WI38 (cell line): ENCODE results near the gene MS4A13.
"Not testable (repeated sequence)": the region's sequence is repeated elsewhere in the genome, so short reads cannot be mapped to it uniquely, and the experiment has no call there.

Source experiments
- H3K4me3 ChIP-seq: 2 replicates; pipeline ENCODE4 v1.5.1; 2011; ENCODE audit warnings: low read depth, mild to moderate bottlenecking, control low read depth, low read length
- TF ChIP-seq, protein P1 (sequence below): IDR thresholded peaks from 2 replicates; pipeline ENCODE4 v1.5.1; 2012; ENCODE audit warnings: low read depth, mild to moderate bottlenecking, control low read depth, low read length

The MS4A13 gene

DNA sequence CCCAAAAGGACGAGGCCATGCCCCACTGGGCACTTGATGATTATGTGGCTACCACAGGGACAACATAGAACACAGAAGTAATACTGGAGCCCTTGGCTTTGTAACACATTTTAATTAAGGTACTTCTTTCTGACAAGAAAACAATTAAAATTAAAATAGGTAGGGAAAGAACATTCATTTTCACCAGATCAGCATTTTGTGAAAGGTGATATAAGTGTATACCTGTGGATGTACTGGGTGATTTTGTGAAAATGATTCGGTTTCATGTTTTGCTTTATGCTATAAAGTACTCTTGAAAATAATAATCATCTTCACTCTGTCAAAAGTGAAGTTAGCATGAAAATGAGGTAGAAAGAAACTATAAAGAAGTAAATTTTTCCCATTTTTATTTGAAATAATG, 21.7 kb upstream of the MS4A13 start:
- H3K4me3 ChIP-seq: no peak overlapping the region
- TF ChIP-seq, protein P1, sequence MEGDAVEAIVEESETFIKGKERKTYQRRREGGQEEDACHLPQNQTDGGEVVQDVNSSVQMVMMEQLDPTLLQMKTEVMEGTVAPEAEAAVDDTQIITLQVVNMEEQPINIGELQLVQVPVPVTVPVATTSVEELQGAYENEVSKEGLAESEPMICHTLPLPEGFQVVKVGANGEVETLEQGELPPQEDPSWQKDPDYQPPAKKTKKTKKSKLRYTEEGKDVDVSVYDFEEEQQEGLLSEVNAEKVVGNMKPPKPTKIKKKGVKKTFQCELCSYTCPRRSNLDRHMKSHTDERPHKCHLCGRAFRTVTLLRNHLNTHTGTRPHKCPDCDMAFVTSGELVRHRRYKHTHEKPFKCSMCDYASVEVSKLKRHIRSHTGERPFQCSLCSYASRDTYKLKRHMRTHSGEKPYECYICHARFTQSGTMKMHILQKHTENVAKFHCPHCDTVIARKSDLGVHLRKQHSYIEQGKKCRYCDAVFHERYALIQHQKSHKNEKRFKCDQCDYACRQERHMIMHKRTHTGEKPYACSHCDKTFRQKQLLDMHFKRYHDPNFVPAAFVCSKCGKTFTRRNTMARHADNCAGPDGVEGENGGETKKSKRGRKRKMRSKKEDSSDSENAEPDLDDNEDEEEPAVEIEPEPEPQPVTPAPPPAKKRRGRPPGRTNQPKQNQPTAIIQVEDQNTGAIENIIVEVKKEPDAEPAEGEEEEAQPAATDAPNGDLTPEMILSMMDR: no peak

DNA sequence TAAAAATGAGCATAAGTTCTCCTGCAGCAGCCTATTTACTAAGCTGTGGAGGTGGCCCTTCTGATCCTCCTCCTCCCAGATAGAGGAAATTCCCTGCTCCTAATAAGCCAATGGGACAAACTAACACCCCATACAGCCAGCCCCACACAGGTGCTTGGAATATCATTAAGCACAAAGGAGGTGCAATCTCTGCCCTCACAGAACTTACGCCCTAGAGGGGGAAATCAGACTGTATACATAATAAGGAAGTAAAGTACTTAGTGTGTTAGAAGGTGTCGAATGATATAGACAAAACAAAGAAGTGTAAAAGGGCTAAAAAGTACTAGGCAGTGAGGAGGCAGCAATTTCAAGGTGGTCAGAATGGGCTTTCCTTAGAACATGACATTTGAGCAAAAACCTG, 16.8 kb upstream of the MS4A13 start:
- TF ChIP-seq, protein P1: no peak
- no peak overlapping the region for H3K4me3 ChIP-seq

DNA sequence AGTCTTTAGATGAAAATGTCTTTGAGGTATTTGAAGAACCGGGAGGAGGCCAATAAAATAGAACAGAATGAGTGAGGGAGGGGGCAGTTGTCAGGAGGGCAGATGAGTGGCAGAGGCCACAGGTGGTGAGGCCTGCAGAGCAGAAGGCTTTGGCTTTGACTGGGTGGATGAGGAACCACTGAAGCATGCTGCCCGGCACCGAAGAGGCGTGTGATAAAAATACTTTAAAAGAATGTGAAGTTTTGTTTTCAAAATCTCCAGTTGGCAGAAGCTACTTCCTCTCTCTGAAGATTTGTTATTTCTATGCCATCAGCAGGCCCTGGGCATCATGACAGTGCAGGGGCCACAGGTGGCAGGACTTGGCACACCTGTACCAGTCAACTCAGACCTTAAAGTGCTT, 16.3 kb upstream of the MS4A13 start:
- no peak overlapping the region for H3K4me3 ChIP-seq
- TF ChIP-seq, protein P1: no peak

DNA sequence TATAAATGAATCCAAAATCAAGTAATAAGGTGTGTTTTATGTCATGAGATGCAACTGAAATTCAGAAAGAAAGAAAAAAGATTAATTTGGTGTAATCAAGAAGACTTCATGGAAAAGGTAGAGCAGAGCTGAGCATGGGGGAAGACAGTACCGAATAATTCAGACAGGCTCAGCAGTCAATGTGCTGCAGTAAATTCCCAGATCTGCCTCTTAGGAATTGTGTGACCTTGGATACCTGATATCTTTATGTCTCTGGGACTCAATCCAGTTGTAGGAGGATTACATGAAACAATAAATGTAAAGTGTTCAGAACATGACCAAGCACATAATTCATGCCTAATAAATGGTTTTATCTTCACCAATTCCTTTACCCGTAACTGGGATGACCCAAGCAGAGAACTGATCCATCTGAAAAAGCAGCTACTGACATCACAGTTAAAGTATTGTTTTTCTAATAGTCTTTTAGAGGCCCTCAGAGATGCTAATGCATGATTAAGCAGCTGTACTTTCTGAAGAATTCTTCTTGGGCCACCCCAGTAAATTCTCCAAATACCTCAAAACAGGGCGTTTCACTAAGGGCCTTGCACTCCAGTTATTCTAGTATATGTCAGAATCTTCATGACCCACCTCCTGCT, 14.8 kb upstream of the MS4A13 start:
- TF ChIP-seq, protein P1: no peak
- no peak overlapping the region for H3K4me3 ChIP-seq

DNA sequence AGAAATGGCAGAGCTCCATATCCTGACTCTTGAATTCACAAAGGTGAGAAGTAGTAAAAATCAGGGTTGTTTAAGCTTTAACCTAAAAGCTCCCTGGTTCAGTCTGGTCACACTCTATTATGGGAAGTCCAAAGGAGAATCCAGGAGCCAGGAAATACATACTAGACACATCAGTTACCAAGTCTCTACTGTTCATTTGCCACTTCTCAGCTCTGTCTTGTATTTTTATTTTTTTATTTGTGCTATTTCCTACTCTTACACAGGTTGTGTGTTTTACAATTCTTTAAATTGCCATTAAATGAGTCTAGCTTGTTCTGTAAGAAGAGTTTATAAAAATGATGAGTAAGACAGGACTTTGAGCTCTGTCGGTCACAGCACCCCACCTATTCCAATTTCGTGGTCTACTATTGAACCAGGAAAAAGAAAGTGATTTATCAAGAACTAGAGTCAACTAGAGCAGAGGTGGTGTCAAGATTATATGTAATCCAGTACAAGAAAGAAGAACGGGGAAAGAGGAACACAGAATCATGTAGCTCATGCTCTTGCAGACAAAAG, 12.9 kb upstream of the MS4A13 start:
- no peak overlapping the region for H3K4me3 ChIP-seq
- TF ChIP-seq, protein P1: no peak

DNA sequence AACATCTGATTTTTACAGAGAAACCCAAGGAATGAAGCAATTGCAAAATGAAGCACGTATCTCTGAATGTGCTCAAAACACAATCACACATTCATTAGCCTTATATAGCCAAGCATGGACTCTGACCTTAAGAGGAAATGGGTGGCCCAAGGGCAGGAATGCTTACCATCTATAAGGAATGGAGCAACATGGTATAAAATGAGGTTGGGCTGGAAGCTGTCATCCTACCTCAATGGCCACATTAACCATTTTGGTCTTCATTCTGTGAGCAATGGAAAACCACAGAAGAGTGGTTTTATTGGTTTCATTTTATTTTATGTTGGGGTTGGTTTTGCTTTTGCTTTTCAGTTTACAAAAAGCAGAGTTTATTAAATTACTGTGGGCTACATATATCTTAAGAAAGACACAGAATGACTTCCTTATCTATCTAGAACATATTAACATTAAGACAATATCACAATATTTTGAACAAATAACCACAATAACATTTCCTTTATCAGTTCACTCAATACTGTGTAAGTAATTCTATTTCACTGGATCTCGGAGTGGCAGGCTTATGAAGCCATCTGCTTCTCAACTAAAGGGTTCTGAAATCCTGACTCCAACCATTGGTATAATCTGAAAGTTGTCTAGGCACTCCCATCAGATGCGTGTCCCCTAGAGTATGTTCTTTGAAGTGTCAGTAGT, 10.8 kb upstream of the MS4A13 start:
- TF ChIP-seq, protein P1: no peak
- no peak overlapping the region for H3K4me3 ChIP-seq

DNA sequence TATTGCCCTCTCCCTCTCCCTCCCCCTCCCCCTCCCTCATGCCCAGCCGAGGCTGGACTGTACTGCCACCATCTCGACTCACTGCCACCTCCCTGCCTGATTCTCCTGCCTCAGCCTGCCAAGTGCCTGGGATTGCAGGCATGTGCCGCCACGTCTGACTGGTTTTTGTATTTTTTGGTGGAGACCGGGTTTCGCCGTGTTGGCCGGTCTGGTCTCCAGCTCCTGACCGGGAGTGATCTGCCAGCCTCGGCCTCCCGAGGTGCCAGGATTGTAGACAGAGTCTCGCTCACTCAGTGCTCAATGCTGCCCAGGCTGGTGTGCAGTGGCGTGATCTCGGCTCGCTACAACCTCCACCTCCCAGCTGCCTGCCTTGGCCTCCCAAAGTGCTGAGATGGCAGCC, 5.6 kb upstream of the MS4A13 start:
- not testable (repeated sequence) for H3K4me3 ChIP-seq

DNA sequence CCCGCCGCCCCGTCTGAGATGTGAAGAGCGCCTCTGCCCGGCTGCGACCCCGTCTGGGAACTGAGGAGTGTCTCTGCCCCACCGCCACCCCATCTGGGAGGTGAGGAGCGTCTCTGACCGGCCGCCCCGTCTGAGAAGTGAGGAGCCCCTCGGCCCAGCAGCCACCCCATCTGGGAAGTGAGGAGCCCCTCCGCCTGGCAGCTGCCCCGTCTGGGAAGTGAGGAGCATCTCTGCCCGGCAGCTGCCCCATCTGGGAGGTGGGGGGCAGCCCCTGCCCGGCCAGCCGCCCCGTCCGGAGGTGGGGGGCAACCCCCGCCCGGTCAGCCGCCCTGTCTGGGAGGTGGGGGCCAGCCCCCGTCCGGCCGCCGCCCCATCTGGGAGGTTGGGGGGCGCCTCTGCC, 5.0 kb upstream of the MS4A13 start:
- not testable (repeated sequence) for H3K4me3 ChIP-seq
